Vagina (tissue), 2 donors: ENCODE data around the gene TPRN.

ENCODE experiments used
- CTCF ChIP-seq, 3 experiments: fragments of 450-650 bp in 2 of 3; fragments of 200-600 bp in 1 of 3; sonication (generic) in 1 of 3; IDR thresholded peaks; one replicate each; pipeline ENCODE4 v1.5.1; 2017 to 2019; ENCODE audit warnings: antibody characterized with exemption in 3 of 3, mild to moderate bottlenecking in 2 of 3, moderate library complexity in 2 of 3
- POLR2A ChIP-seq, 2 donors: fragments of 450-650 bp; IDR thresholded peaks; one replicate each; pipeline ENCODE4 v1.6.1; 2017; ENCODE audit warnings: antibody characterized with exemption in 2 of 2, mild to moderate bottlenecking in 2 of 2, moderate library complexity in 2 of 2
- POLR2AphosphoS5 ChIP-seq, 2 donors: sonication (generic); formaldehyde crosslinking; IDR thresholded peaks; one replicate each; pipeline ENCODE4 v1.9.0; 2017; ENCODE audit warnings: antibody characterized with exemption in 2 of 2, mild to moderate bottlenecking in 2 of 2, low read depth in 1 of 2; ENCODE audit not compliant: insufficient read depth in 1 of 2

DNA sequence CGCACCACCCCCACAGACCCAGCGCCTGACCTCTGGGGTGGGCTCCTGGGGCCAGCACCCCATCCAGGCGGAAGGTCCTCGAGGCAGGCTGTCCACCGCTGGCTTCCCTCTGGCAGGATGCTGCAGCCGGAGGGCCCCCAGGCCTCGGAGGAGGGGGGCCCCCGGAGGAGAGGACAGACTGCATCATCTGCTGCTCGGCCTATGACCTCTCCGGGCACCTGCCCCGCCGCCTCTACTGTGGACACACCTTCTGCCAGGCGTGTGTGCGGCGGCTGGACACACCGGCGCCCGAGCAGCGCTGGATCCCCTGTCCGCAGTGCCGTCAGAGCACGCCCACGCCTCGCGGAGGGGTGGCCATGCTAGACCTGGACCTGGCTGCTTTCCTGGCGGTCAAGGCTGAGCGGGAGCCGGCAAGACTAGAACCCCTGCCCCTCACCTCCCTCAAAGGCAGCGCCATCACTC, 28.0 kb upstream of the TPRN start:
- TF ChIP-seq POLR2A (IDR thresholded peaks at IDR 0.05) (no peak), CTCF (IDR thresholded peaks at IDR 0.05) (no peak), POLR2AphosphoS5 (IDR thresholded peaks at IDR 0.05; ENCODE audit: insufficient read depth in 1 of 2, low read depth in 1 of 2) (no peak)
